Measurements from ENCODE around the gene PSMD5.

- TF ChIP-seq POLR2A (conservative IDR thresholded peaks at IDR 0.05) (no peak), EGR1 (conservative IDR thresholded peaks at IDR 0.05) (no peak), KDM1A (IDR thresholded peaks at IDR 0.05) (no peak), GABPA (tag; conservative IDR thresholded peaks at IDR 0.05; ENCODE audit: low read depth) (no peak), BRCA1 (IDR thresholded peaks at IDR 0.05) (no peak), BRCA1 (CRISPR knock-in tag; IDR thresholded peaks at IDR 0.05) (no peak), CTCF (IDR thresholded peaks at IDR 0.05 in 2 of 3, conservative IDR thresholded peaks at IDR 0.05 in 1 of 3; ENCODE audit: insufficient read depth in 2 of 3, low read depth in 1 of 3, low read length in 3 of 3) (peak in 2 of 3 experiments; percentile 12 to 34; a peak in 3 of 6 replicates)
These were observed 19.2 kb upstream of the PSMD5 start for GRCh38 chr9:120861935-120862334.
